Tibial nerve (tissue), 4 donors: ENCODE results near the gene AKAP8L. TPM values are rescaled to one million over a fixed set of nuclear protein-coding genes. Genes with fewer than 3 reads are reported as not detected.
A peak's percentile ranks its signal among the peaks of the same experiment; 100 is the strongest.

Experiments used
- DNase-seq, 2 donors: peaks; one replicate each; pipeline ENCODE4 v3.0.0-alpha.2; 2019; ENCODE audit warnings: low spot score in 2 of 2
- H3K27ac ChIP-seq, 4 donors: fragments of 200-600 bp; sonication (generic) in 3 of 4; one replicate each; pipeline ENCODE4 v1.5.1; 2017 to 2019; ENCODE audit warnings: mild to moderate bottlenecking in 1 of 4
- H3K27me3 ChIP-seq, 2 donors: fragments of 200-600 bp; sonication (generic) in 1 of 2; one replicate each; pipeline versions ENCODE4 v1.5.1 to v1.6.0; 2017 to 2019
- H3K36me3 ChIP-seq, 3 donors: fragments of 200-600 bp; sonication (generic); one replicate each; pipeline ENCODE4 v1.5.1; 2018 to 2019
- H3K4me1 ChIP-seq, 4 donors: fragments of 200-600 bp; sonication (generic) in 3 of 4; one replicate each; pipeline ENCODE4 v1.5.1; 2017 to 2019
- H3K4me3 ChIP-seq, 4 donors: fragments of 200-600 bp; sonication (generic) in 3 of 4; one replicate each; pipeline ENCODE4 v1.5.1; 2017 to 2019; ENCODE audit warnings: mild to moderate bottlenecking in 1 of 4, moderate library complexity in 1 of 4
- H3K9me3 ChIP-seq, 4 donors: fragments of 200-600 bp; sonication (generic) in 3 of 4; one replicate each; pipeline ENCODE4 v1.5.1; 2017 to 2019
- EP300 ChIP-seq, 2 donors: sonication (generic); formaldehyde crosslinking; IDR thresholded peaks; one replicate each; pipeline ENCODE4 v1.6.1; 2017; ENCODE audit warnings: antibody characterized with exemption in 2 of 2, mild to moderate bottlenecking in 1 of 2
- POLR2A ChIP-seq, 2 donors: fragments of 450-650 bp; IDR thresholded peaks; one replicate each; pipeline ENCODE4 v1.6.1; 2017; ENCODE audit warnings: antibody characterized with exemption in 2 of 2, mild to moderate bottlenecking in 2 of 2, moderate library complexity in 2 of 2
- WGBS, 2 donors: methylation state at CpG; one replicate each; pipeline ENCODE4 v1.1.5; 2018; 5-methylcytosine and 5-hydroxymethylcytosine counted together
- total RNA-seq, 4 donors: library from RNA; depleted of rRNA; stranded (reverse); fragments of >200 nt; gene quantifications; one replicate each; pipeline ENCODE4 v1.1.0, GENCODE V29; 2016
- TF ChIP-seq, protein P1 (sequence below), 5 experiments: fragments of 200-600 bp in 3 of 5; fragments of 450-650 bp in 2 of 5; sonication (generic) in 3 of 5; IDR thresholded peaks; one replicate each; pipeline ENCODE4 v1.5.1; 2016 to 2019; ENCODE audit warnings: antibody characterized with exemption in 5 of 5, mild to moderate bottlenecking in 3 of 5, moderate library complexity in 2 of 5

The AKAP8L gene
- total RNA-seq, 4 donors from 2014 or later, result 170 to 248 (median 183) TPM

DNA sequence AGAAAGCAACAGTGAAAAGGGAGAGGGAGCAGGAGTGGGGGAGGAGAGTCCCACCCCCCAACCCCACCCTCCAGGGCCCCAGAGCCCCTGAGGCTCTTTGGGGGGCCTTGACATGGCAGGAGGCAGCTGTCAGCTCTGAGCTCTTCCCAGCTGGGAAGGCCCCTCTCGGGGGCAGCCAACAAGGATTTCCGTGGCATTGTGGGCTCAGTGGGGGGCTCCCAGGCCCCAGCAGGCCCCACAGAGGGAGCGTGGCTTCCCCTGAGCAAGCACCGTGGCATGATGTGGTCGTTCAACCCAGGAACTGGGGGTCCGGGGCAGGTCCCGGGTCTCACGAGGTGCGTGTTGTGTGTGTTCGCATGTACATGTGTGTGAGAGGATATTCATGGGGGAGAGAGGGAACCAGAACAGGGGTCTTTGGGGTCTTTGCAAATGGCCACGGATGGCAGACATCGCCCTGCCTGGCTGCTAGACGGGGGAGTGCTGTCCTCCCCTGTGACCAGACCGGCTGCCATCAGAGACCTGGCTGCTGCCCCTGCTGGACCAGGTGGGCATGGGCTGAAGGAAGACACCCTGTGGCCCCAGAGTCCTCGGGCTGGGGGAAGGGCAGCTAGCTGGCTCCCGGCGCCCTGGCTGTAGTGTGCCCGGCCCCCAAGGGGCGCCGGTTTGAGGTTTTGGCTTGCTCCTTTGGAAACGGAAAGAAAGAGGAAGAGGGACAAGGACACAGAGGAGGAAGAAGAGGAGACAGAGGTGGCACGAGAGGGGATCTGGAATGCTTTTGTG lies 3.7 kb upstream of the AKAP8L start:
- H3K4me3 ChIP-seq, result no peak overlapping the region
- peaks cover 0 to 6% (median 0%) of the 10 kb centered on the region in 4 donors for H3K9me3 ChIP-seq
- H3K27ac ChIP-seq, result no peak overlapping the region
- TF ChIP-seq POLR2A (IDR thresholded peaks at IDR 0.05), result no peak
- TF ChIP-seq, protein P1, sequence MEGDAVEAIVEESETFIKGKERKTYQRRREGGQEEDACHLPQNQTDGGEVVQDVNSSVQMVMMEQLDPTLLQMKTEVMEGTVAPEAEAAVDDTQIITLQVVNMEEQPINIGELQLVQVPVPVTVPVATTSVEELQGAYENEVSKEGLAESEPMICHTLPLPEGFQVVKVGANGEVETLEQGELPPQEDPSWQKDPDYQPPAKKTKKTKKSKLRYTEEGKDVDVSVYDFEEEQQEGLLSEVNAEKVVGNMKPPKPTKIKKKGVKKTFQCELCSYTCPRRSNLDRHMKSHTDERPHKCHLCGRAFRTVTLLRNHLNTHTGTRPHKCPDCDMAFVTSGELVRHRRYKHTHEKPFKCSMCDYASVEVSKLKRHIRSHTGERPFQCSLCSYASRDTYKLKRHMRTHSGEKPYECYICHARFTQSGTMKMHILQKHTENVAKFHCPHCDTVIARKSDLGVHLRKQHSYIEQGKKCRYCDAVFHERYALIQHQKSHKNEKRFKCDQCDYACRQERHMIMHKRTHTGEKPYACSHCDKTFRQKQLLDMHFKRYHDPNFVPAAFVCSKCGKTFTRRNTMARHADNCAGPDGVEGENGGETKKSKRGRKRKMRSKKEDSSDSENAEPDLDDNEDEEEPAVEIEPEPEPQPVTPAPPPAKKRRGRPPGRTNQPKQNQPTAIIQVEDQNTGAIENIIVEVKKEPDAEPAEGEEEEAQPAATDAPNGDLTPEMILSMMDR (IDR thresholded peaks at IDR 0.05), result no peak
- TF ChIP-seq EP300 (IDR thresholded peaks at IDR 0.05), result no peak
- 87 to 92% methylated on average over 20 to 22 of the region's 22 CpGs for WGBS, 2 donors
- H3K36me3 ChIP-seq, result peaks cover 4 to 64% (median 30%) of the 10 kb centered on the region in 3 donors
- DNase-seq, result no peak
- H3K4me1 ChIP-seq, result peaks cover 0 to 16% (median 5%) of the 10 kb centered on the region in 4 donors
- H3K27me3 ChIP-seq, result no peaks in the 10 kb centered on the region

DNA sequence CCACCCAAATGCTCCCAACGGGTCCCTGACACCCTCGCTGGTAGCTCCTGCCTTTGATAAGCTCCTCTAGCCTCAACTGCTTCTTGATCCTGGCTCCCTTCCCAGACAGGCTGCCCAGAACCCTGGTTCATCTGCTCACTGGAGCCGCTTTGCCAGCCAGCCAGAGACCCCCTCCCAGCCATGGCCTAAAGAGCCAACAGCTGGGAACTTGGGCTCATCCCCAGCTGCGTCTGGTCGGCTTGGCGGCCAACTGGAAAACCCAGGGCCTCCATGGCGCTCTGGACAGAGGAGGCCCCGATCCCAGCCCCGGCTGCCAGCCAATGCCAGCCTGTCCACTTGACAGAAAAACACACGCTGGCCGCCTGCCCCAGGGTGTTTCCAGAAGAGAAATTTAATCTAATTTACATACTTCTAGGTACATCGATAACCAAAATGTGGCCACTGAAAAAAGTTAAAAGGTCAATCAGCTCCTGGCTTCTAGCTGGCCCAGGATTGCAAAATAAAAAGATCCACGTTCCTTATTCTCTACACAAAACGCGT lies 3.0 kb upstream of the AKAP8L start:
- 79 to 80% methylated on average over 15 of the region's 15 CpGs for WGBS, 2 donors
- DNase-seq, result no peak
- Histone ChIP-seq H3K4me3 (no peak overlapping the region), H3K36me3 (peaks cover 4 to 57% (median 23%) of the 10 kb centered on the region in 3 donors), H3K4me1 (peaks cover 0 to 23% (median 12%) of the 10 kb centered on the region in 4 donors), H3K27me3 (no peaks in the 10 kb centered on the region), H3K27ac (no peak overlapping the region), H3K9me3 (peaks cover 0 to 6% (median 0%) of the 10 kb centered on the region in 4 donors)
- TF ChIP-seq EP300 (IDR thresholded peaks at IDR 0.05) (no peak), POLR2A (IDR thresholded peaks at IDR 0.05) (no peak)
- TF ChIP-seq, protein P1 (IDR thresholded peaks at IDR 0.05), result no peak

DNA sequence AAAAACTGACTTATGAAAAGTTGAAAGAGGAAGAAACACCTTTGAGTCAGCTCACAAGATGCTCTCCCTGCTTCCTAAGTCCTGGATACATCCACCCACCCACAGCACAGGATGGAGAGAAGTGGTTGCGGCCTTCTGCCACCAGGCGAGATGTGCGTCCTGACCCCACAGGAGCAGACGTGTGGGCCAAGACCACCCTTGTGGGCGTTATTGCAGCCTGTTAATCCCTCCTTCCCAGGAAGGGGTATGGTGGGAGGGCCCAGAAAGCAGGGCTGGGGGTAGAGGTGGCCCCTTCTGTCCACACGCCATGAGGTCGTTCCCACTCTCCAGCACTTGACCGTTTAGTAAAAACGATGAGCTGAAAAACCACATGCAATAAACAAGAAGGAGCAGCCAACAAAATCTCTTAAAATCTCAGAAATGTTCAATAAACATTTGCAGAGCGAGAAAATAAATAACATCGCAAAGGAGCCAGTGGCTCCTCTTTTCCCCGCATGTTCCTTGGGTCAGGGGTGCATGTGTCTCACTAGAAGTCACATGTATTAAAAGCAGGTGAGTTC lies 2.4 kb upstream of the AKAP8L start:
- no peak for DNase-seq
- H3K27me3 ChIP-seq, result no peaks in the 10 kb centered on the region
- H3K4me3 ChIP-seq, result no peak overlapping the region
- H3K27ac ChIP-seq, result no peak overlapping the region
- H3K4me1 ChIP-seq, result peaks cover 0 to 28% (median 17%) of the 10 kb centered on the region in 4 donors
- peaks cover 4 to 51% (median 18%) of the 10 kb centered on the region in 3 donors for H3K36me3 ChIP-seq
- WGBS, 2 donors, result 61 to 72% methylated on average over 12 of the region's 12 CpGs
- peaks cover 0 to 6% (median 0%) of the 10 kb centered on the region in 4 donors for H3K9me3 ChIP-seq
- TF ChIP-seq EP300 (IDR thresholded peaks at IDR 0.05) (no peak), POLR2A (IDR thresholded peaks at IDR 0.05) (no peak)
- TF ChIP-seq, protein P1 (IDR thresholded peaks at IDR 0.05), result no peak

DNA sequence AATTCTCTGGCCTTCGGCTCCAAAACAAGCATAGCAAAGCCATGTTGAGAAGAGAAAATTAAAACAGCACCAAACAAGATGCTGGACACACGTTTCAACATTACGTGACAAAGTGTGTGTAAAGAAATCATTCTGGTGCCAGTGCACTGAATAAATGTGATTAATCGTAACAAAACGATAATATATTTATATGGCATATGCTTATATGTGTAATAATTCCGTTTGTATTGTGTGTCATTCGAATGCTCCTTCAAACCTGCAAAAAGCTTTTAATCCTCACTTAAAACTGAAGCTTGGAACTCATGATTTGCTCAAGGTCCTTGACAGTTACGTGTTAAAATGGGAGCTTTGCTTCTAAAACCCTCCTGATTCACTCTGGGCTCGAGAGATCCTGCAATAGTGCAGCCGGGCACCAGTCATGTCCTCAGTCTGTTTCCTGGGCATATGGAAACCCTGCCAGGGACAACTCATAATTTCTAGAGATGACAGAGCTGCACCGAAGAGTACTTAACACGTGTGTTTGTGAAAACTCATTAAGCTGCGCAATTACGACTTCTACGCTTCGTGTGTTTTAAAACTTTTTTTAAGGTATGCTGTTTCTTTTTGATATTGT lies 731 bp upstream of the AKAP8L start:
- Histone ChIP-seq H3K27me3 (no peaks in the 10 kb centered on the region), H3K4me1 (peaks cover 0 to 45% (median 21%) of the 10 kb centered on the region in 4 donors), H3K36me3 (peaks cover 4 to 45% (median 9%) of the 10 kb centered on the region in 3 donors), H3K4me3 (peak overlapping the region; percentile 54 to 99 (median 94)), H3K27ac (peak overlapping the region; percentile 23 to 89 (median 38)), H3K9me3 (peaks cover 0 to 6% (median 0%) of the 10 kb centered on the region in 4 donors)
- DNase-seq, result no peak
- no peak for TF ChIP-seq EP300 (IDR thresholded peaks at IDR 0.05)
- TF ChIP-seq, protein P1 (IDR thresholded peaks at IDR 0.05), result no peak
- no peak for TF ChIP-seq POLR2A (IDR thresholded peaks at IDR 0.05)
- 26 to 27% methylated on average over 16 of the region's 16 CpGs for WGBS, 2 donors
